GM21529 (cell line): Measurements from ENCODE around the gene SLC6A7.
A peak's percentile ranks its signal among the peaks of the same experiment; 100 is the strongest.

ENCODE experiments used
- ATAC-seq: cut with Tn5 transposase; IDR thresholded peaks from one replicate; pipeline ENCODE4 v1.9.1; 2021; ENCODE audit not compliant: unreplicated experiment

Gene SLC6A7

DNA sequence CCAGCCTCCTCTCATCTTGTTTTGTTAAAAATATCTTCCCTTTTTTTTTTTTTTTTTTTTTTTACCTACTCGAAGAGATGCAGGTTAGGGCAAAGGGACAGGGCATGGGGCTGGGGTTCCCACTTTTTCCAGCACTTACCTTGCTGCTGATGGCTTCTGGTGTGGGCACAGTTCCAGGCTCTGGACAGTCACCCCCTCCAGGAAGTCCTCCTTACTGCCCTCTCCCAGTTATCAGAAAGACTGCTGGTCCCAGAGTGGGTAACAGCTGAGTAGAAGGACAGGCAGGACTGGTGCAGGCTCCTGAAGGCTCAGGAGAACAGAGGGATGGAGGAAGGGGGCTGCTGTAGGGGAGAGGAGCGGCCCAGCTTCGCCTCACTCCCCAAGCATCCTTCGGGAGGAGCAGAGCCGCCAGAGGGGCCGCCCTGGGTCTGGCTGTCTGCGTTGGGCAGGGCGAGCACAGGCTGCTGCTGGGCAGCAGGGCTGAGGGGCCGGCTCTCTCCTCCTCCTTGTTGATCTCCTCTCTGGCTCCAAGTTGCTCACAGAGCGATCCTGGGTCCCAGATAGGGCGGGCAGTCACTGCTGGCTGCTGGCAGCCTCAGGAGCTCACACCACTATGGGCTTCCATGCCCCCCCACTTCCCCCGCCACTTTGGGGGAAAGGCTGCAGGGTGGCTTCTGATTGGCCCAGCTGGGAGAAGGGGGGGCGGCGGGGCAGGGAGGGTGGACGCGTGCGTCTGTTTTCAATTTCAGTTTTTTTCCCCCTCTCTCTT, 34.4 kb upstream of the SLC6A7 start, which contains the start of gene PDGFRB:
TSS of gene PDGFRB (minus strand) at position 588 of the 769 bp plus-strand sequence. CDS start 18,798 bp downstream, outside the sequence.
- no peak for ATAC-seq

DNA sequence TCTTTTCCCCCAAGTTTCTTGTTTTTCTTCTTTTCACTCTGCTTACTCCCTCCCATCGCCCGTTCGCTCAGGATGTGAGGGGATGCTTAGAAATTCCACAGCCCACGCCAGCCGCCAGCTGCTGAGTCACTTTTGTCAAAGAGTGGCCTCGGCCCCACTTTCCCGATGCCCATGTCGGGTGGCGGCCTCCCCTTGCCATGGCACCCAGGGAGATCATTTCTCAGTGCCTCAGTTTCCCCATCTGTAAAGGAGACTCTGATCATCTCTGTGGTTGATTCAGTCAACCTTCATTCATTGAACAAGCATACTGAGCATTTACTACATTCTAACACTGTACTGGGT, 33.9 kb upstream of the SLC6A7 start:
- ATAC-seq: no peak

DNA sequence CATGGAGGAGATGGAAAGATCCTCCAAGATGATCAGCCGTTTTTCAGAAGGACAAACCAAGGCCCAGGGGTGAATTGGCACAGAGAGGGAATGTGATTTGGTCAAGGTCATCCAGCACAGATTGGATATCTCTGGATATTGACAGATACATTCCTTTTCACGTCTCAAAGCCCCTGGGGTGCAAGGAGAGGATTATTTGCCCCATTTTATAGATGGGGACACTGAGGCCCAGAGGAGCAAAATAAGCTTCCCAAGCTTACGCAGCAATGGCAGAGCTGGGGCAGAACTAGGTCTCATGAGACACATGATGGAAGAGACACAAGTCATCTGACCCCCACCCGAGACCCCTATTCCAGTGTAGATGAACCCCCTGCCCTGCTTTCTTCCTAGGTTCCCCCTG, 33.3 kb upstream of the SLC6A7 start:
- ATAC-seq: no peak

DNA sequence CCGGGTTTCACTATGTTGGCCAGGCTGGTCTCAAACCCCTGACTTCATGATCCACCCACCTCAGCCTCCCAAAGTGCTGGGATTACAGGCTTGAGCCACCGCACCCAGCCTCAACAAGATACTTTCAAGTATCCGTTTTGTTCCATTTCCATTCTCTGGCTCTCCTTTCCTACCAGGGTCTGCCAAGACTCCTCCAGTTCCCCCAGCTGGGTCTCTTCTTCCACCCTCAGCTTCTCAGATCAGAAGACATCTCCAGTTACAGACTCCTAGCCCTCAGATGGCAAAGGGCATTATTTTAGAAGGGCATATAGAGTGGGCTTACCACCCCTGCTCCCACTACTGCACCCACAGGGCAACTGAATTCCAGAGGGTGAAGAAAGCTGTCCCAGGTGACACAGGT, 32.7 kb upstream of the SLC6A7 start:
- no peak for ATAC-seq

DNA sequence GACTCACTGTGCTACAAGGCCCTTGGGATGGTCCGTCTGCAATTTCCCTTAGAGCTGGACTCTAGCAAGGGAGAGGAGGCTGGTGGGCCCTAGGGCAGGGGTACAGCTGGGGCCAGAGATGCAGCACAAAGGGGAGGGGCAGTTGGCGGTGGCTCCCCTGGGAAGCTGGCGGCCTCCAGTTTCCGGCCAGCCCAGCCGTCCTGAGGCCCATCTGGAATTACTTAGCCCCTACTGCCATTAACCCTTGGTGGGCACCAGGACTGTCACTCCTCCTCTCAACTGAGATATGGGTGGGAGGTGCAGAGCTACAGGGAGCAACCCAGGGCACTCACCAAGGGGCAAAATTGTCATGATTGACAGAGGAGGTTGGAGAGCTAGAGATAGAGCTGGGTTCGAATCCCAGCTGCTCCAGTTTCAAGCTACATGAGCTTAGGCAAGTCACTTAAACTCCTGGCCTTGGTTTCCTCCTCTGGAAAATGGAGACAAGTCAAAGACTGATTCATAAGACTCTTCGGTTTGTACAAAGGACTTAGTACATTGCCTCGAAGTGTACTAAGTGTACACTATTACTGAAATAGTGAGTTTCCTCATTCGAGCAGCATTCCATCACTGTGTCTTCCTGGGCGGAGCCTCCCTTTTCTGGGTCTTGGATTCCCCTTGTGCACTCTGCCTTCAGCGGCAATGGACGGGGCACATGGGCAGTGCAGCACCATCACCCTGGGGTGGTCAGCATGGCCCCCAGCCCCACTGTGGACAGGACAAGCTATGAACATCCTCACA, 31.5 kb upstream of the SLC6A7 start:
- ATAC-seq: no peak

DNA sequence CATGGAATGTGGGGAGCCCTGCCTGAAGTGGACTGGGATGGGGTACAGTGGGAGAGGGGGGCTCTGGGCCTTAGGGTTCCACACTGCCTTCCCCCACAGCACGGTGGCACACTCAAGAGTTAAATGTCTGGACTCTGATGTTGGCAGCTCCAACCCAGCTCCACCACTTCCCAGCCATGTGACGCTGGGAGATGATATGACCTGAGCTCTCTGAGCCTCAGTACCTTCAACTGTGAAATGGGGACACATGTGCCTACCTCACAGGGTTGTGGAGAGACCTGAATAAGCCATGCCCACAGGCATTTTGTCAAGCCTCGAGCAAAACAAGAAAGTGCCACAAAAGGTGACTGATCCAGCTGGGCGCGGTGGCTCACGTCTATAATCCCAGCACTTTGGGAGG, 30.8 kb upstream of the SLC6A7 start:
- ATAC-seq: no peak

DNA sequence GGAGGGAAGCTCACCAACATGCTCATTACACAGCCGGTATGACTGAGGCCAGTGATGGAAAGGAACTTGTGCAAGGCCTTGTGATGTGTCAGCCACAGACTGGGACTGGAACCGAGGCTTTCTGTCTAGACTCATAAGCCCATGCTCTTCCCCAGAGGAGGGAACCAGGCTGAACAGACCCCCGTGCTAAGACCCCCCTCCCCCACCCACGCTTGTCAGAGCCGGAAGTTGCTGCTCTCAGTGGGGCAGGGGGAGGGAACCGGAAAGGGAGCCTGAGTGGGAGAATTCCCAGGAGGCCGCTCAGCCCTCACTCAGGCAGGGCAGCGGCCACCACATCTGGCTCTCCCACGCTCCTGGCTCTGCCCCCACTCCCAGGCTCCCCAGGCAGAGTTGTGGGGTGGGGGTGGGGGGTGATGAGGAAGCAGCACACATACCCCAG, 30.1 kb upstream of the SLC6A7 start:
- no peak for ATAC-seq

DNA sequence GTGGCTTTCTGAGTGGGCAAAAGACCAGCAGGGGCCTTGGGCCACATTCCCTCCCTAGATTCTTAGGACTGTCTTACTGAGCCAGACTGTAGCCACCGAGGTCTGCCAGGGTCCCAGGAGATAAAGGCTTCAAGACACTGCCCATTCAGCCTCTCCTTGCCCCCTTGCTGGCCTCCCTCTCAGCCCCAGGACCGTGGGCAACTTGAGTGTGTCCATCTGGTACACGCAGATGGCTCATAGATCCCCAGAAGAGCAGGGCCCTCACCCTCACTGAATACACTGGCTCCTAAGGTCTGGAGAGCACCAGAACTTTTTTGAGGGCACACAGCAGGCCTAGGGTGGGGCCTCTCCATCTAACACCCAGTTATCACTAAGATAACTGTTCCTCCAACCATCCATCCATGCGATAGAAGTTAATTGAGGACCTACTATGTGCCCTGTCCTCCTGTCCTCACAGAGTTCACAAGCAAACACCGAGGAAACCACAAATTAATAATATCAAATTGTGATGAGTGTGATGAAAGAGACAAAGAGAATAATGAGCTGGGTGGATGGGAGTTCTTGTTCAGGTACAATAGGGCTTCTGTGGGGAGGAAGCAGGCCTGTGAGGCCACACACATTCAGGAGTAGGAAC, 29.3 kb upstream of the SLC6A7 start:
- no peak for ATAC-seq

DNA sequence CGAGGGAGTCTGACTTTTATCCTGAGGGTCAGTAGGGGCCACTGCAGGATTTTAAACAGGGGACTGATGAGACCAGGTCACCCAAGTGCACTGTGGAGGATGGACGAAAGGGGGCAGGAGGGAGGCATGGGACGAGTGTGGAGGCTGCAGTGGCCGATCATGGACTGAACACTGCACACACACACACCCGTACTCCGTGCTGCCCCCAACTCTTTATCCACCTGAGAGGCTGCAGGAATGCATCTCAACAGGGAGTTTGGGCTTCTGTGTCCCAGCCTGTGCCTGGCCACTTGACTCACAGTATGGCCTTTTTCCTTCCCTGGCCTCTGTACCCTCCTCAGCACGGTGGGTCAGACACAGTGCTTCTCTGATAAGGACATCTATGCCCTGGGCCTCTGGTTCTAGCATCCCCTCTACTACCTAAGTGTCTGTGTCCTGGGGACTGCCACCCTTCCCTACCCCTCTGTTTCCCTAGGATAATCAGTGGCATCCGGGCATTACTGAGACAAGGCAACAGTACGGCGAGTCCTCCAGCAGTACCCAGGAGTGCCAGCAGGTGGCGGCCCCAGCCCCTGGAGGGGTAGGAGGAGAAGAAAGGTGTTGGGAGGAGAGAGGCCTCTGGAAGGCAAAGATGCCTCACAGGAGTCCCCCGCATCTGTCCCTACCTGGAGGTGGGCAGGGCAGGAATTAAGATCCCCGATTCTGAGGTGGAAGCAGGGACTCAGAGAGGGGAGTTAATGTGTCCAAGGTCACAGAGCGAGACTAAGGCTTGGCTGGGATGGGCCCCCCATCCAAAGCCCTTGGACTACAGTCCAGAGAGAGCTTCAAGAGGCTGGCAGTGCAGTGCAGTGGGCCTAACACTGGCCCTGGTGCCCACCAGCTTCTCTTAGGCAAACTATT, 28.4 kb upstream of the SLC6A7 start:
- ATAC-seq: peak; percentile 65

DNA sequence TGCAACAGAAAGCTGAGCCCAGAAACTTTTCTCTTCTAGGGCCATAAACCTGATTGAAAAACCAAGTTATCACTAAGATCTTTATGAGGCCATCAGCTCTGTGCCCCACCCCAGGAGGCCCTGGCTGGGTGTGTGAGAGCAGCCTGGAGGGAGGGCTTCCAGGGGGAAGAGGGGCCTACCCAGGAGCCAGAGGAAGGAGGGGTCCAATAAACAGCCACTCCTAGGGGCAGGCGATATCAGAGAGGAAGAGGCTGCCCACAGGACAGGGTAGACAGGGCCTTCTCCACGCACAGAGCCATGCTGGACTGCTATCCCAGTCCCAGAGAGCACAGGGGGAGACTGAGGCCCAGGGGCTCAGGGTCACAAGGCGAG, 27.7 kb upstream of the SLC6A7 start:
- no peak for ATAC-seq

DNA sequence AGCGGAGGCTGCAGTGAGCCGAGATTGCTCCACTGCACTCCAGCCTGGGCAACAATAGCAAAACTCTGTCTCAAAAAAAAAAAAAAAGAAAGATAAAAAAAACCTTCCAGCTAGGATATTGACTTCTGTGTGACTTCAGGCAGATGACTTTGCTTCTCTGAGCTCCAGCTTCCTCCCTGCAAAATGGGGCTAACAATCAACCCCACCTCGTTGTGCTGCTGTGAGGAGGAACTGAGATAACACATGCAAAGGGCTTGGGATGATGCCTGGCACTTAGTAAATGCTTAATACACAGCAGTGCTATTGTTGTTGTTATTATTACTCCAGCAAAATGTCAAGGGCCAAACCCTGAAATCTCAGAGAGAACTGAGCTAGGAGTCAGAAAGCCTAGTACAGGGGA, 26.8 kb upstream of the SLC6A7 start:
- ATAC-seq: no peak

DNA sequence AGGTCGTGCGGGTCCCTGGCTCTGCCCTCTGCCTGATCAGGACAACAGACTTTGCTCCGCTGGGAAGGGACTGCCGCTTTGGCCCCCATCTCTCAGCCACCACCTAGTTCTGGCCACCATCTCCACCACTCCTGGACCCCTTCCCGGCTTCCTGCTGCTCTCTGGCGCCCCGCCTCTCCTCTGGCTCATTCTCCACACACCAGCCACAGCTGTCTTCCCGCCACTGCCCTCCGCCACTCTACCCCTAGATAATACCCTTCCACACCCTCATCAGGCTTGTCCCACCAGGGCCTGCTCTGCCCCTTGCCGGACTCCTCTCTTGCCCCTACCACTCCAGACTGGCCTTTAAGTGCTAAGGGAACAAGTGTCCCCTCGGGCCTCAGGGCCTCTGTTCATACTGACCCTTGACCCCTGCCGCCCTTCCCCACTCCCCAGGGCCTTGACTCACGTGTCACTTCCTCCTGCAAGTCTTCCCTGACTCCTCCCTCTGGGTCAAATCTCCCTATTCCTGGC, 26.3 kb upstream of the SLC6A7 start:
- no peak for ATAC-seq

DNA sequence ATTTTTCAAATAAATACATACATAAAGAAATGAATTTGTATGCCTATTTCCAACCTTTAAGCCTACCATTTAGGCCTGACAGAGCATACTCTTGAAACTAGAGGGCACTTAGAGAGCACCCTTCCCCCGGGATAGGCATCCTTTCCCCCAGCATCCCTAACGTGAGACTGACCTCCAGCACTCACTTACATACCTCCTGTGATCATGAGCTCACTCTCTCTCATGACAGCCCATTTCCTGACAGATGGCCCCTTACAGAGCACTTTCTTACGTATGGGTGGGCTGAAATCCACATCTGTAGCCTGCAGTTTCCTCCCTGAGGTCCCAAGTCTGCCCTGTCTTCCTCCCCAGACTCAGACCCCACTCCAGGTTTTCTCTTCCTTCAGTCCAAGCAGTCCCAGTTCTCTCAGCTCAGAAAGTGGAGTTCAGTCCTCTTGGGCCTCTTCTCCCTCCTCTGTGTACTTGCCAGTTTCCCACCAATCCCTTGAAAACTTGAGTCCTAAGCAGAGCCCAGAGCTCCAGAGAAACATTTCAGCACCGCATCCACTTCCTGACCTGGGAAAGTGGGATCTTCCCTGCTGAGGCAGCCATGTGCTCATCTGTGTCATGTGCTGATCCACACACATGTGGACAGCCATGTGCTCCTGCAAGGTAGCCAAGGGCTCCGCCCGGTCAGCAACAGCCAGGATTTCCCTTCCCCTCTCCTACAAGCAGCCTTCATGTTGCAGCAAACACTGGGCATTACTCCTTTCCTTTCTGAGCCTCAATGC, 25.5 kb upstream of the SLC6A7 start:
- no peak for ATAC-seq

DNA sequence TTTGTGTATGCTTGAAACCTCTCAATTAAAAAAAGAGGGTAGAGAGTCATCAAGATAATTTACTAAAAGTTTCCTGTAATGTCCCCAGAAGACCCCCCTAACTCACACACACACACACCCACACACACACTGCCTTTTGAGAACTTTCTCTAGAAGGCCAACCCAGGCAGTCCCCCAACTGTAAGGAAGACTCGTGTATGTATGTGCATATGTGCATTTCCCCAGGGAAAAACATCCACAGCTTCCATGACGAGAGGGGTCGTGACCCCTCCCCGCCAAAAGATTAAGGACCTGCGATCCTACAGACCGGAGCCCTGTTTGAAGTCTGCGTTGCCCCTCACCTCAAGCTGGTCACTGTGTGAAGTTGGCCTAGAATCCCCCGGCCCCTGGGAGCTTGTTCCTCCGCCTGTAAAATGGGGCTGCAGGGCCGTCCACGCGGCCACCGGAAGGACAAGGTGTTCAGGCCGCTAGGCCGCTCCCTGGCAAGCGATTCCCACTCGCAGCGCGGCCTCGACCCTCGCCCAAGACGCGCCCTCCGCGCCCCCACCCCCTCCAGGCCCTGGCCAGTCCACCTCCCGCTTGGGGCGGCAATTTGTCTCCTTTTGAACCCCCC, 23.7 kb upstream of the SLC6A7 start:
- ATAC-seq: no peak

DNA sequence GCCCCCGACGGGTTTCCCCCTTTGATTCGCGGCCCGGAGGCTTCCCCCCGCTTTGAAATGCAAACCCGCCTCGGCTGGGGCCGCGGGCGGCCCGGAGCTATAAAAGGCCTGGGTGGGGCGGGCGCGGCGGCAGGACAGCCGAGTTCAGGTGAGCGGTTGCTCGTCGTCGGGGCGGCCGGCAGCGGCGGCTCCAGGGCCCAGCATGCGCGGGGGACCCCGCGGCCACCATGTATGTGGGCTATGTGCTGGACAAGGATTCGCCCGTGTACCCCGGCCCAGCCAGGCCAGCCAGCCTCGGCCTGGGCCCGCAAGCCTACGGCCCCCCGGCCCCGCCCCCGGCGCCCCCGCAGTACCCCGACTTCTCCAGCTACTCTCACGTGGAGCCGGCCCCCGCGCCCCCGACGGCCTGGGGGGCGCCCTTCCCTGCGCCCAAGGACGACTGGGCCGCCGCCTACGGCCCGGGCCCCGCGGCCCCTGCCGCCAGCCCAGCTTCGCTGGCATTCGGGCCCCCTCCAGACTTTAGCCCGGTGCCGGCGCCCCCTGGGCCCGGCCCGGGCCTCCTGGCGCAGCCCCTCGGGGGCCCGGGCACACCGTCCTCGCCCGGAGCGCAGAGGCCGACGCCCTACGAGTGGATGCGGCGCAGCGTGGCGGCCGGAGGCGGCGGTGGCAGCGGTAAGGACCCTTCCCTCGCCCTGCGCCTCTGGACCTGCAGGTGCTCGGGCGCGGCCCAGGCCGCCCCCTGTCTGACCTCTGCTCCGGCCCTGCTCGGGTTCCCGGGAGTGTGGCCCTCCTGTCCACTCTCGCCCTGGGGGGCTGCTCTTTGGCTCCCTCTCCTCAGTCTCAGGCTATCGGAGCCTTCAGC, 23.0 kb upstream of the SLC6A7 start, which contains the start of gene CDX1:
TSS of gene CDX1 (plus strand) at position 129 of the 862 bp plus-strand sequence. CDS start at position 228, 99 bp downstream.
- no peak for ATAC-seq

DNA sequence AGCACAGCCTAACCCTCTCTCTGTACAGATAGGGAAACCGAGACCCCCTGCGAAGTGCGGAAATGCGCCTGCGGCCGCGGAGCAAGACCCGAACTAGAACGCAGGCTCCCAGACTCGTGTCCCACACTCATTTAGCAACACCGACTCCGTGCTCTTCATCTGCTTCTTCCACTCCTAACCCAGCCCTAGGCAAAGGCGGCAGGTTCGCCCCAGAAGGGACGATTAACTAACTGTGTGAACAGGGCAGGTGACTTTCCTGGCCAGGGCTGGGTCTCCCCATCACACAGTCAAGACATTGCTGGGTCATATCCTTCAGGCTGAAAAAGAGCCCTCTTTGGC, 22.4 kb upstream of the SLC6A7 start:
- no peak for ATAC-seq

DNA sequence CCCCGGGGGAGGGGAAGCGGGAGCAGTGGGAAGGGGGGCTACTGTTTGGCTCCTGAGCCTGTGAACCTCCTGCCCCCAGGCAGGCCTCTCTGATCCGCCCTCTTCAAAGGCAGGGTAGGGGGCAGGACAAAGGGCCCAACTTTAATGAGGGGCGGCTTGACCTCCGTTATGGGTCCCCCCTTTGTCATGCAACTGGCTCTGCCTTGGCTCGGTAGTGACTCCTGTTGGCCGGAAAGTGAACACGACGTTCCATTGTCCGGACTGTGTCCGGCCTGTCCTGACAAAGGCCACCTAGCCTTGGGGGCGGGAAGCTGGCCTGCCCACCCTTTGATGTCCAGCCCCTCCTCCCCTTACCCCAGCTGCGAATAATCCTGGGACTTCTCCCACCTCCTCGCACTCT, 22.0 kb upstream of the SLC6A7 start:
- ATAC-seq: no peak

DNA sequence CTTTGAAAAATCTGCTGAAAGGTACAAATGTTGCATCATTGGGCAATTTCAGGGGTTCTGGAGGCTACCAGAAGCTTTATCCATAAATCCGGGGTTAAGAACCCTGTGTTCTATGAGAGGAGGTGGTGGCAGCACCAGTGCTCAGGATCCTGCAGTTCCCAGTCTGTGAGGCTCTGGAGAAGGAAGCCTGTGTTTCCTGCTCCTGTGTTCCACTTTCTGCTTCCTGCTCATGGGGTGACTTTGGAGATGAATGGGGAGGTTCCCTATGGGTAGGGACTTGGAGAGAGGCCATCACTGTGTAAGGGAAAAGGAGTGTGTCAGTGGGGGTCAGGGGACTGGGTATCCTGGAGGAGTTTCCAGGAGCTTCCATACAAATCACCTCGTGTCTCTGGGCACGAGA, 21.0 kb upstream of the SLC6A7 start:
- no peak for ATAC-seq

DNA sequence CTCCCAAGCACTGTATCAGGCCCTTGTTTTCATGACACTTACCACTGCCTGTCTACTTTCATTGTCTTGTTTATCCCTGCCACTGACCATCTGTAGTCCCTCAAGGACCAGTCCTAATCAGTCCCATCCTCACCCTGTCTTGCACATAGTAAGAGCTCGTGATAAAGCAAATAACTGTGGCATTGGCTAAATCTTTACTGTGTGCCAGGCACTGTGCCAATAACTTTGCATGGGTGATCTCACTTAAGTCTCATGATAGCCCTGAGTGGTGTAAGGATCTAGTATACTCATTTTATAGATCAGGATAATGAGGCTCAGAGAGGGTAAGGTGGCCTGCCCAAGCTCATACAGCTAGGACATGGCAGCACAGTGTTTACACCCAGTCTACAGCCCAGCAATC, 17.7 kb upstream of the SLC6A7 start:
- ATAC-seq: no peak
